GM19238 (cell line): ENCODE results near the gene CERS6.

Experiments used
- DNase-seq: peaks from one replicate; pipeline ENCODE4 v3.0.0; 2011; ENCODE audit warnings: low spot score; ENCODE audit not compliant: insufficient read length

Gene CERS6

GRCh38 chr2:168596881-168597655, 141.0 kb downstream of the CERS6 start:
- no peak for DNase-seq

GRCh38 chr2:168599738-168600137, 143.7 kb downstream of the CERS6 start:
- DNase-seq: no peak

- DNase-seq: no peak
Measured at GRCh38 chr2:168600949-168601348, 144.9 kb downstream of the CERS6 start.

- DNase-seq: no peak
Measured at GRCh38 chr2:168601741-168602140, 145.7 kb downstream of the CERS6 start.

- DNase-seq: no peak
Measured at GRCh38 chr2:168602379-168602778, 146.3 kb downstream of the CERS6 start.

DNA sequence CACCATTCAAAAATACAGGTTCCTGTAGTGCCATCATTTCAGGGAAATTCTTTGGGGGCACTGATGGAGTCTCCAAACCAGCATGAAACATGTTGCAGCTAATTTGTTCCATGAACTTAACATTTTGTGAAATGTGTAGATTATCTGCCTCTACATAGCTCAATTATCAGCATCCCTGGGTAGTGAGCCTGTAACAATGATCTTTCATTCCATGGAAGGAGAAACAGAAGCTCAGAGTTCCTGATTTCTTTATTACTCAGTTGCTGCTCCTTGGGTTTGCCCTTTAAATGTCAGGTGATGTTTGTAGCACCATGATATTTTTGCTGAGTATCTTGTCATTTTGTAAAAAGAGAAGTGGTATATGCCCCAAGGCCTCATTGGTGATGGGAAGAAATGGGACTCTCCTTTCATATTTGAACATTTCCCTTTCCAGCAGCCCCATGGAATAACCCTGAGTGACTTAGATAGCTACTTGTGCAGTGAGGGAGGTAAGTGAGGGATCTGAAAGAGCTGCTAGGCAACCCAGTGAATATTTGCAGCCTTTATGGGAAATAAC, 146.9 kb downstream of the CERS6 start:
- DNase-seq: no peak

DNA sequence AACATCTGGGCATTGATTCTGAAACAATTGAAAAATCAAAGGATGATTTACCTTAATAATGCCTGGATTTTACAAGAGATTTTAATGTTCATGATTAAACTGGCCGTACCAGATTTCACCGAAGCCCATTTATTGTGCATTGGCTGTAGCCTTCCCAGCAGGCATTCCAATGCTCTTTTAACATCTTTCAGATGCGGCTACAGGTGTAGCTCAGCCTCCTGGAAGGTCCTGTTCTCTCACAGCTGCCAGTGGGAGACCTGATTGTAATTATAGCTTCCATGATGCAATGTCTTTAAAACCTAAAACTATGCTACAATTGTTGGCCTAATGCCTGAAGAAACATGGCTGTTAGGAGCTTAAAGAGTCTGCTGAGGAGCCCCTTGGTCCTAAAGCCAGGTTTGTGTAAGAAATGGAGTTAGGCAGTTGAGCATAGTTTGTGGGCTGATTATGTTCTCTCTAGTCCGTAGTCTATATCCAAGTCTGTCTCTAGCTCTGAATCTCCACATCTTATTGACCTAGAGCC, 147.4 kb downstream of the CERS6 start:
- no peak for DNase-seq

GRCh38 chr2:168604252-168604651, 148.2 kb downstream of the CERS6 start:
- no peak for DNase-seq

- no peak for DNase-seq
Measured at GRCh38 chr2:168607992-168608391, 151.9 kb downstream of the CERS6 start.

DNA sequence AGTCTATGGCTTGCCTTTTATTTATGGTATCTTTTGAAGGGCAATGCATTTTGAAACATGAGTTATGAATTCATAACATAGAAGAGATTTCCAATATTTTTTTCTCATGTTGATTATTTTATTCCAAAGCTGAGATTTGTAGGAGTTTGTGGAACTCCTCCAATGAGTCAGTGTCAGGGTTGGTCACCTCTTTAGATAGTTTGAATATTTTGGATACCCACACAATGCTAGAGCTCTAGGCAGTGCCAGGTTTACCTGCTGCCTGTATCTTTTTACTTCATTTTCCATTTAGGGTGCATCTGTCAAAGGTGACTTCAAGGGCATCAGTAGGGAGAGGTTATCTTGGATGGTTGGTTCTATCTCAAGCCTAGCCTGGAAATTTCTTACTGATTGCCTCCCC, 152.7 kb downstream of the CERS6 start:
- DNase-seq: no peak

GRCh38 chr2:168611091-168611490, 155.0 kb downstream of the CERS6 start:
- no peak for DNase-seq

DNA sequence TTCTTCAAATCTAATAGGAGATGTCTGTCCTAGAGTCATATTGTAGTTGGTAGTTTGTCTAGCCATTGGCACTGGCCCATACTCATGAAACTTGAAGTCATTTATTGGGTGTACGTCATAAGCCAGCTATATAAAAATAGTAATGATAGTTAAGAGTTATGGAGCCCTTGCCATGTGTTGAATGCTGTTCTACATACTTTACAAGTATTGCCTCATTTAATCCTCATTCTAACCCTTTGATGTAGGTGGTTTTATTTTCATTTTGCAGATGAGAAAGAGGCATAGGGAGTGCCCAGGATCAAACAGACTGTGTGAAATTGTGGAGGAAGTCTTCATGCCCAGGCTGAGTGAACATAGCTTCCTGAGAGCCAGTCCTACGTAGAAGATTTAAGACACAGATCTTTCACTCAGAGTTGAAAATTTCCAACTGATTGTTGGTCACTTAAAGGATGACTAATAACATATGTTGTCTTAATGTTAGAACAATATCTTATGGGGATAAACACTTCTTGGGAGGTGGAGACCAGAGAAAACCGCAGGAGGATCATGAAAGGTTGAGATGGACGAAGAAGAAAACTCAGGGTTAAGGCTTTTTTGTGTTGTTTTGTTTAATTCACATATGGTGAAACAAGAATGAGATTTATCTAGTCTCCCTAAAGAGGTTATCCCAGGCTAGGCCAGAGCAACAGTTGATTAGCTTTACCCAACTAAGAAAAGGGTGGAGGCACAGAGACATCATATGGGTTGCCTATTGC, 156.0 kb downstream of the CERS6 start:
- DNase-seq: no peak

DNA sequence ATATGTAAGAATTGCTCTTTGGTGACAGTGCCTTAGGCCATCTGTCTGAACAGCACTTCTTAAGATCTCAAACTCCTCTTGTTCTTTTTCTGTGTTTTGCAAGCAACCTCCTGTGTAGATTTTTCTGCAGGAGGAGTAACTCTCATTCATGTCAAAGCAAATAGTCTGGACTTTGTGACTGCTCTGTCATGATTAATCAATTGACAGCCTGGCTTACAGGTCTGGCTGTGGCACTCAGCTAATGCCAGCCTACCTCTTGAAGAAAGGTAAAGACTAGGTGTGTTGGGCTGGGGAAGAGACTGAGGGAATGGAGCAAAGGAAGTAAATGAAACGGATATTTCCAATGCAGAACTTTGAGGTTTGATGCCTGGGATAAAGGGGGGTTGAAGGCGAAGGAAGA, 156.6 kb downstream of the CERS6 start:
- no peak for DNase-seq

DNA sequence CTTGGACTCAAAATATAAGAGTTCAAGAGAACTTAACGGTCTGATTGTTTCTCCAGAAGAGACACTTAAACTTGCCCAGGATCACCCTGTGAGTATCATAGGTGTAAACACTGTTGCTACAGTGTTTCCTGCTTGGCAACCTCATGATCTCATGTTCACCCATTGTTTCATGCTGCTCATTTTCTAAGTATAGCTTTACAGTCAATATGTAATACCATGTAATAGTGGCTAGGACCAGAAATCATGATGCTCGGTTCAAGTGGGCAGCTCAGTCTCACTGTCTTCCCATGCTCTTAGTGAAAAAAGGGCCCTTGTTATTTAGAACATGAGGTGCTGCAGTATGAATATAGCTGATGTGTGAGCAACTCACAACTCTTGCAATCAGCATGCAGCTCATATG, 157.5 kb downstream of the CERS6 start:
- no peak for DNase-seq

DNA sequence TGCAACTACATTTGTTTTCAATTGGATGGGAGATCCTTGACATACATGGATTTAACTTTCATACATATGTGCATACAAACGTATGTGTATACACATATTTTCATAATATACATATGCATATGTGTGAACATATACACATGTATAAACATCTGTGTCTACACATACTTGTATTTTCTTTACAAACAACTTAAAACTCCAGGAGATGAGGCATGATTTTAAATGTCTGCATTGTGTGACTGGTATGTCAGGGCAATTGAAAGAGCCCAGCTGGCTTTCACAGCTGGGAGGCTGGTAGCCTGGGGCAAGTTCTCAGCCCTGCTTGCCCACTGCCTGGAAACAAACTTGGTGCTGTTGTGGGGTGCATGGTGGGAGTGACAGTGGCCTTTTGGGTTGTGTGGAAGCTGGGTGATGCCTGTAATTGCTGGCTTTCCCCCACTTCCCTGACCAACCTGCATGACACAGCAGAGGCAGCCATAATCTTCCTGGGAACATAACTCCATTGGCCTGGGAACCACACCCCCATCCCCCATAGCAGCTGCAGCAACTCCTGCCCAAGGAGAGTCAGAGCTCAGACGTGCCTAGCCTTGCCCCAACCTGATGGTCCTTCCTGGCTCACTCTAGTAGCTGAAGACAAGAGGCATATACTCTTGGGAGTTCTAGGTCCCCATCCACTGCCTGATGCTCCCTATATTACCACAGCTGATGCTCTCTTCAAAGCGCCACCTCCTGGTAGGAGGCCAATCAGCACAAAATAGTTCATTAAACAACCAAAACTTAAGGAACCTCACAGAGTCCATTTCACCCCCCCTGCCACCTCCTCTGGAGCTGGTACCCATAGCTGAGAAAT, 158.3 kb downstream of the CERS6 start:
- DNase-seq: no peak

DNA sequence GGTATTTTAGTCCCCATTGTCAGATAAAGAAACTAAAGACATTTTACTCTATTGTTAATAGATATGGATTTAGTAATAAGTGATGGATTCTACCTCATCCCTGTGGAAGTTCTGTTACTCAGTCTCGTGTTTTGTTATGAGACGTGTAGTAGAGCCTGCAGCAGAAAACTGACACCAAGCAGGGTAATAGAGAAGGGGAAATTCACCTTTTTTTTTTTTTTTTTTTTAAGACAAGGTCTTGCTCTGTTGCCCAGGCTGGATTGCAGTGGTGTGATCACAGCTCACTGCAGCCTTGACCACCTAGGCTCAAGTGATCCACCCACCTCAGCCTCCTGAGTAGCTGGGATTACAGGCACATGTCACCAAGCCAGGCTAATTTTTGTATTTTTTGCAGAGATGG, 164.5 kb downstream of the CERS6 start:
- DNase-seq: no peak

DNA sequence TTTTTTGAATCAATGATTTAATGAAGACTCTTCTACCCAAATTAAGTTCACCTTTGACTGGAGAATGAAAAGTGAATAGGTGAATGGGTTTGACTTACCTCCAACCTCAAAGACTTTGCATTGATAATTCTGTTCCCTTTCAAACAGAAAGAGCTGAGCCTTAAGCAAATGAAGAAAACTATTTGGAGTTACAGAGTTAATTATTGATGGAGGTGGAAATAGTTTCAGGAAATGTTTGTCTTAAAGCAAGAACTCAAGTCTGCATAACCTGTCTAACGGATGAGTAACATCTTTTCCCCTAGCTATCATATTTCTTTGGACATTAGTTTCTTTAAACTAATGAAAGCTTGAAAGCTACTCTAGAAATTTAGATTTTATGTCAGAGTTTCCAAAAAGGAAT, 166.5 kb downstream of the CERS6 start:
- DNase-seq: no peak

DNA sequence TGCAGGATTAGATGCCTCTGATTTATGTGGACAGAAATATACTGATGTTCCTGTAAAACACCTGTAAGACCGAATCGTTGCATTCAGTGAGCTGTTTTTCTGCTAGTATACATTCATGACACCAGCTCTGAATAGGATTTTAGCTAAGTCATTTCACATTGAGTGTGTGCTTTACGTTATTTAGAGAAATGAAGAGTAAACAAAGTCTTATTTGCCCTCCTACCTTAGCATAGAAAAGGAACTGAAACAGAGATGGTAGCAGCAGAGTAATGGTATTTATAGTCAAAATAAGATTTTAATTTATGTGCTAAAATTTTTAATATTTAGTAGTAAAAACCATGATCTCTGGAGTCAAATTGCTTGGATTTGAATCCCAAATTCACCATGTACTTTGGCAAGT, 168.0 kb downstream of the CERS6 start:
- DNase-seq: no peak

DNA sequence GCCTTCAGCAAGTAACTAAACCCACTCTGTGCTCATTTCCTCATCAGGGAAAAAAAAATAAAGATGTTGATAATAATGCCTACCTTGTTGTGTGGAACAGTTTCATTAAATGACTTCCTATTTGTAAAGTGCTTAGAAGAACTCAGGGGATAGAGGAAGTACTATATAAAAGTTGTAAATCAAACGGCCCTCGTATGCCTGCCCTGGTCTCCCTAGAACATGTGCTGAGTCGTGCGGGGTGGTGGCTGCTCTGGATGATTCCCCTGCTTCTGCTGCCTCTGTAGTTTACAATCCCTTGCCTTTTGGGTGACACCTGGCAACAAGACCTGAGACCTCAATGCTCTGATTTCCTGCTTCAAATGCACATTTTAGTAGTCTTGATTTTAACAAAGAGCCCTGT, 170.0 kb downstream of the CERS6 start:
- DNase-seq: no peak

DNA sequence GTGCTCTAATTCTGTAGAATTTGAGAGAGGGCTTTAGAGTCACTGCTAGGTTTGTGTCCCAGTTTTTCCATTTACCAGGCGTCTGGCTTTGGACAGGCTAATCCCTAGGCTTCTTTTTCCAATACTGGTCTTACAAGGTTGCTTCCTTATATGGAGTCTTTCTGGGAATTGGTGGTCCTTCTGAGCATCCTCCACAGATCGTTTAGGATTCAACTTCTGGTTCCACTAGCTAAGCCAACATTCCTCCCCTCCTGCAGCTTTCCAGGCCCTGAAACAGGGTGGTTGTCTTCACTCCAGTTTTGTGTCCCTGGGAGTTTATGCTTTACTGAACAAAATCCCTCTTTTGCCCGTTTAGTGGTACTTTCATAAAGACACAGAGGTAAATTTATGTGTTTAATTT, 170.6 kb downstream of the CERS6 start:
- DNase-seq: no peak

- no peak for DNase-seq
Measured at GRCh38 chr2:168632709-168633121, 176.6 kb downstream of the CERS6 start.
